GM12872 (cell line): ENCODE data around the gene PXK.

Experiments
- TF ChIP-seq, protein P1 (sequence below): IDR thresholded peaks from 3 replicates; pipeline ENCODE4 v1.5.1; 2011; ENCODE audit warnings: low read depth, mild to moderate bottlenecking, low read length, moderate library complexity; ENCODE audit not compliant: insufficient read depth

PXK gene

DNA sequence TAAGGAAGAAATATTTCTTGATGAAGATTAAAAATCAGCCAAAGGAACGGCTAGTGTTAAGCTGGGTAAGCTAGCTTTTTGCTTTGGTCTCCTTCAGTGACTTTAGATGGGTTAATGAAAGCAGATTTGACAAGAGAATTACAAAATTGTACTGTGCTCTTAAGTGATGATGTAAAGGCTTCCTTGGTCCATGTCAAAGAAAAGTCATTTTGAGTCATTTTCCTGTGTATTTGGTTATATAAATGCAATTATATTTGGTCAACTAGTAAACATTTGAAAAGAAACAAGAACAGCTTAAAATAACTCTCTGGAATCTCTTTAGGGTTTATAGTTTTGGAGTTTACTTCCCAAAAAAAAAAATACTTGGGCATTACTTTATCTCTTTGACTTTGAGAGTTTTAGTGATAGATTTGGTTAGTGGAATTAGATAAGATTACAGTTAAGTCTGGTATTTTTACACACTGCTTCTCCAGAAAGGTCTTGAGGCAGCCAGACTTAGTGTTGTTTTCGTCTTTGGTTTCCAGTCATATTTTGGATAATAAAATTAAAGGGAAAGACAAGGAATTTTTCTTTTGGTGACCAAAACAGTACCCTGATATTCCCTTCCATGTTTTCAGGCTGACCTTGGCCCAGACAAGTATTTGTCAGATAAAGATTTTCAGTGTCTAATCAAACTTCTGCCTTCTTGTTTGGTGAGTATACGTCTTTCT, 58.6 kb downstream of the PXK start:
- TF ChIP-seq, protein P1, sequence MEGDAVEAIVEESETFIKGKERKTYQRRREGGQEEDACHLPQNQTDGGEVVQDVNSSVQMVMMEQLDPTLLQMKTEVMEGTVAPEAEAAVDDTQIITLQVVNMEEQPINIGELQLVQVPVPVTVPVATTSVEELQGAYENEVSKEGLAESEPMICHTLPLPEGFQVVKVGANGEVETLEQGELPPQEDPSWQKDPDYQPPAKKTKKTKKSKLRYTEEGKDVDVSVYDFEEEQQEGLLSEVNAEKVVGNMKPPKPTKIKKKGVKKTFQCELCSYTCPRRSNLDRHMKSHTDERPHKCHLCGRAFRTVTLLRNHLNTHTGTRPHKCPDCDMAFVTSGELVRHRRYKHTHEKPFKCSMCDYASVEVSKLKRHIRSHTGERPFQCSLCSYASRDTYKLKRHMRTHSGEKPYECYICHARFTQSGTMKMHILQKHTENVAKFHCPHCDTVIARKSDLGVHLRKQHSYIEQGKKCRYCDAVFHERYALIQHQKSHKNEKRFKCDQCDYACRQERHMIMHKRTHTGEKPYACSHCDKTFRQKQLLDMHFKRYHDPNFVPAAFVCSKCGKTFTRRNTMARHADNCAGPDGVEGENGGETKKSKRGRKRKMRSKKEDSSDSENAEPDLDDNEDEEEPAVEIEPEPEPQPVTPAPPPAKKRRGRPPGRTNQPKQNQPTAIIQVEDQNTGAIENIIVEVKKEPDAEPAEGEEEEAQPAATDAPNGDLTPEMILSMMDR: no peak

DNA sequence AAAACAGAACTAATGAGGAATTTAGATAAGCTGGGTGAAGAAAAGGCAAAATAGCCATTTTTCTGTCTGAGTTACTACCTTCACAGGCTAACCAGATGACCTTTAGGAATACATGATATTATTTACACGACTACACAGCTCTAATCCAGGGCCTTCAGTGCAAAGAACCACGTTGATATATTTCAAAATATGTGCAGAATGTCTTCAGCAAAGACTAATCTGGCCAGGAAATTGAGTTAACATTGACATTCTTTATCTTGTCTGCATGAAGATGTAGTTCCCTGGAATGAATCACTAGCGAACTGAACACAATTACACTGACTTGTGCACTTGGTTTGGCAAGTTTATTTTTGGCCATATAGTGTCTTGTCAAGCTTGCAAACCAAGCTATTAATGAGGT, 59.5 kb downstream of the PXK start:
- TF ChIP-seq, protein P1: no peak

DNA sequence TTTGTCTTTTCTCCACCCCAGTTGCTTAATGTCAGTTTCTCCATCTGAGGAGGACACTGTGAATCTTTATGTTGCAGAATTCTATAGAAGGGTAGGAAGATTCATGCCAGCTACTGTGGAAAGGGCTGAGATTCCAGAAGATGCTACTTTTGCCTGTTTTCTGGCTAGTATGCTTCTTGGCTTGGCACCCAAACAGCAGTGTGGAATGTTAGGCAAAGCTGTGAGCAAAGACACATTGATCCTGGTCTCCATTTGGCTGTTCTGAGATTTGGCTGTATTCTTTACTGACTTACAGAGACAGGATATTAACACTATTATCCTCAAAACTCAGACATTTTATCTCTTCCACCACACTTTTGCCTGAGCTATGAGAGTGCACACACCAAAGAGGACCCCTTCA, 61.6 kb downstream of the PXK start:
- TF ChIP-seq, protein P1: no peak

DNA sequence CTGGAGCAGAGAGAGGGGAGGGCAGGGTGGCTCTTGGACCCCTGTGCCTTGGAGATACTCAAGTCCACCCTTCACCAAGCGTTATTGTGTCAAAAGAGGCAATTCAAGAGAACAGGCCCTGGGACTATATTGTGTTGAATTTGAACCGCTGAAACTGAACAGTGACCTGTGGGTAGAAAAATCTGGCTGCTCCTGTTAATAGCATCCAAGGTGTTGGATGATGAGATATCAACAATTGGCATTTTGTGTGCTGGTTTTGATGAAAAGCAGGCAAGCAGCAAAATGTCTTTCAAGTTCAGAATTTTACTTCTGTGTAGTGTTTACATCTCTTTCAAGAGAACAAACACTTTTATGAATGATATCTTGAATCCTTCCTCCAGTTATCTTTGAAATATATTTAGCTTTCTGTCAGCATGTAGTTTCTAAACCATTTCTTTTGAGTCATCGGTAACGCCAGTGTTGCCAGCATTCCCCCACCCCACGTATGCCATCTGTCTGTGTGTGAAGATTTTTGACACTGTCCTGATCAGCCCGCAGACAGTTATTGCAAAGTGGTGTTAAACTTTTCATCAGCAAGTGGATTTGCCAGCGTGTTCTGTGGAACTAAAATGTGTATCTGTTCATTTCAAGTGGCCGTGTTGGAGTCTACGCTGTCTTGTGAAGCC, 66.1 kb downstream of the PXK start:
- TF ChIP-seq, protein P1: no peak

DNA sequence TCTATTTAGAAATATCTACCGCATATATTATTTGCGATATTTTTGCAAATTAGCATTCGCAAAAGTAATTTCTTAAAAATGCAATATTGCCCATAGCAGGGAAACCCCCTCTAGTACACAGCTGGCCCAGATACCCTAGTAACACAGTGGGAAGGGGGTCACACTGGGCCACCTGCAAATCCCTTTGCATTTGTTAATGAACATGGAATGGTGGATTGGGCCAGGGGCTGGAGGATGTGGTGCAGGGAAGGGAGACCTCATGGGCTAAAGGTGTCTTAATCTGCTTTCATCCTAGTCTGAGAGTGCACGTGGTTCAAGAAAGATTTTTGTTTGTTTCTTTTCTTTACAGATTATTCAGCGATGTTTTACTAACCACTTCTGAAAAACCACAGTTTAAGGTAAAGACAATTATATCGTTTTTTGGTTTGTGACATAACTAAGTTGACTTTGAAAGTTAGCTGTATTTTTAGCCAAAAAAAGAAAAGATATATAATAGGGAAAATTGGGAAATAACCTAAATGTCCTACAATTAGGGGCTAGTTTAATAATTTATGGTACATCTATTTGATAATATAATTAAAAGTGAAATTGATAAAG, 70.9 kb downstream of the PXK start:
- TF ChIP-seq, protein P1: no peak

DNA sequence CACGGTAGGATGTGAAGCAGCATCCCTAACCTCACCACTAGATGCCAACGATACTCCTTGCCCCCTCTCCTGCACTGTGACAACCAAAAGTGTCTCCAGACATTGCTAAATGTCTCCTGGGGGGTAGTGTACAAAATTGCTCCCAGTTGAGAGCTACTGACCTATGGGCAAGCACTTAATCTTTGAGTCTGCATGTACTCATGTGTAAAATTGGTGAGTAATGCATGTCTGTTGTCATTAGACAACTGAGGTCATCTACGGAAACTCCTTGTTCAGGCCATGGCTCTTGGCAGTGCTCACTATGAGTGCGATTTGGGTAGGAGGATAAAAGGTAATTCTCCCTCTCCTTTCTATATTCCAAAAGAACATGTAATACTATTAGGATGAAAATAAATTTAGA, 71.7 kb downstream of the PXK start:
- TF ChIP-seq, protein P1: no peak

DNA sequence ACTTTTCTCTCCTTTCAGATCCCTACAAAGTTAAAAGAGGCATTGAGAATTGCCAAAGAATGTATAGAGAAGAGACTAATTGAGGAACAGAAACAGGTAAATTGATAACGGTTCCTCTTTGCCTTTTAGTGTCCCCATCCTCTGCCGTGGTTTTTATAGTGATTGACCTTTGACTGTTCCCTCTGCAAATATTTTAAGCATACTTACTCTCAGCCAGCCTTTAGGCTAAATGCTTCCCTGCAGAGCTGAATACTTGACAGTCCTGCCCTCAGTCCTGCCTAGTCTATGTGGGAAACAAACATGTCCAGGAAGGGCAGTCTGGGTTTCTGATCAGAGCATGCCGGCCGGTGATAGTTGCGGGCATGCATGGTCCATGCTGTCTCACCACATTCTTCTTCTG, 76.2 kb downstream of the PXK start:
- TF ChIP-seq, protein P1: no peak
